GM19324 (cell line): ENCODE results near the gene HEXB.
A peak's percentile ranks its signal among the peaks of the same experiment; 100 is the strongest.
"Not testable (repeated sequence)": the region's sequence is repeated elsewhere in the genome, so short reads cannot be mapped to it uniquely, and the experiment has no call there.

Source experiments
- ATAC-seq: cut with Tn5 transposase; IDR thresholded peaks from one replicate; pipeline ENCODE4 v1.9.1; 2021; ENCODE audit warnings: mild to moderate bottlenecking, moderate library complexity; ENCODE audit not compliant: unreplicated experiment, low FRiP score

The HEXB gene

GRCh38 chr5:74722271-74722670 is 37.2 kb downstream of the HEXB start:
- ATAC-seq = no peak

GRCh38 chr5:74725331-74725730 is 40.3 kb downstream of the HEXB start:
- ATAC-seq = no peak

GRCh38 chr5:74736759-74737158 is 51.7 kb downstream of the HEXB start:
- ATAC-seq = no peak

- ATAC-seq = no peak
These were observed 53.4 kb downstream of the HEXB start for GRCh38 chr5:74738406-74738805.

- not testable (repeated sequence) for ATAC-seq
These were observed 63.7 kb downstream of the HEXB start for GRCh38 chr5:74748742-74749141.

GRCh38 chr5:74761241-74761640 is 76.2 kb downstream of the HEXB start:
- no peak for ATAC-seq

- ATAC-seq = no peak
These were observed 77.6 kb downstream of the HEXB start for GRCh38 chr5:74762599-74762998.

- no peak for ATAC-seq
These were observed 78.5 kb downstream of the HEXB start for GRCh38 chr5:74763504-74763903.

GRCh38 chr5:74765201-74765600 is 80.2 kb downstream of the HEXB start:
- ATAC-seq = no peak

- no peak for ATAC-seq
These were observed 80.9 kb downstream of the HEXB start for GRCh38 chr5:74765929-74766328.

GRCh38 chr5:74766418-74766848 is 81.4 kb downstream of the HEXB start:
- peak; percentile 24 for ATAC-seq

- peak; percentile 88 for ATAC-seq
These were observed 82.0 kb downstream of the HEXB start, which contains the start of the genes GFM2 and NSA2 for GRCh38 chr5:74766849-74767578. Gene GFM2, minus strand, starts transcription at chr5:74767117. Its CDS starts 3,375 bp downstream, at chr5:74763742. Gene NSA2, plus strand, starts transcription at chr5:74767249. Its CDS starts 112 bp downstream, at chr5:74767361.

GRCh38 chr5:74767579-74767913 is 82.5 kb downstream of the HEXB start:
- ATAC-seq = peak; percentile 34
